Hepatocyte (in vitro differentiated cells): ENCODE measurements around the gene MAD1L1. TPM values are rescaled to one million over a fixed set of nuclear protein-coding genes. Genes with fewer than 3 reads are reported as not detected.

Experiments
- DNase-seq: peaks from one replicate; pipeline ENCODE4 v3.0.0-alpha.2; 2016; ENCODE audit warnings: low spot score
- H2AFZ ChIP-seq: fragments of 200-600 bp; sonication (generic); 2 replicates; pipeline ENCODE4 v1.6.0; 2016; ENCODE audit warnings: antibody characterized with exemption, mild to moderate bottlenecking
- H3K27ac ChIP-seq: fragments of 200-600 bp; sonication (generic); 2 replicates; pipeline ENCODE4 v1.5.1; 2016; ENCODE audit warnings: mild to moderate bottlenecking
- H3K27me3 ChIP-seq: fragments of 200-600 bp; sonication (generic); 2 replicates; pipeline ENCODE4 v1.6.1; 2016
- H3K36me3 ChIP-seq: fragments of 200-600 bp; sonication (generic); replicated peaks from 2 replicates; pipeline ENCODE4 v1.5.1; 2016; ENCODE audit warnings: low read depth; ENCODE audit not compliant: insufficient read depth
- H3K4me1 ChIP-seq: fragments of 200-600 bp; sonication (generic); 2 replicates; pipeline ENCODE4 v1.5.1; 2016; ENCODE audit warnings: mild to moderate bottlenecking, moderate library complexity; ENCODE audit not compliant: insufficient read depth
- H3K4me2 ChIP-seq: fragments of 200-600 bp; sonication (generic); 2 replicates; pipeline ENCODE4 v1.6.0; 2016
- H3K4me3 ChIP-seq: fragments of 200-600 bp; sonication (generic); 2 replicates; pipeline ENCODE4 v1.5.1; 2016; ENCODE audit warnings: mild to moderate bottlenecking
- H3K79me2 ChIP-seq: fragments of 200-600 bp; sonication (generic); 2 replicates; pipeline ENCODE4 v1.6.0; 2017; ENCODE audit warnings: mild to moderate bottlenecking
- H3K9me2 ChIP-seq: fragments of 200-600 bp; sonication (generic); replicated peaks from 2 replicates; pipeline ENCODE4 v1.6.0; 2017; ENCODE audit warnings: mild to moderate bottlenecking; ENCODE audit not compliant: insufficient read depth
- H3K9me3 ChIP-seq: fragments of 200-600 bp; sonication (generic); 2 replicates; pipeline ENCODE4 v1.5.1; 2016; ENCODE audit warnings: low read depth, mild to moderate bottlenecking
- H4K20me1 ChIP-seq: fragments of 200-600 bp; sonication (generic); 2 replicates; pipeline ENCODE4 v1.6.0; 2016; ENCODE audit warnings: mild to moderate bottlenecking; ENCODE audit not compliant: insufficient read depth, poor library complexity, severe bottlenecking
- EZH2 ChIP-seq: fragments of 200-600 bp; sonication (generic); IDR thresholded peaks from 2 replicates; pipeline ENCODE4 v1.6.1; 2016; ENCODE audit warnings: antibody characterized with exemption, mild to moderate bottlenecking, borderline replicate concordance
- EZH2phosphoT487 ChIP-seq: fragments of 200-600 bp; sonication (generic); IDR thresholded peaks from one replicate; pipeline ENCODE4 v1.6.1; 2018; ENCODE audit warnings: antibody characterized with exemption, mild to moderate bottlenecking, low read depth, moderate library complexity; ENCODE audit not compliant: unreplicated experiment, severe bottlenecking
- WGBS: methylation state at CpG from one replicate; pipeline ENCODE4 v1.1.6; 2016; ENCODE audit warnings: low lambda C conversion rate; ENCODE audit errors: missing lambda C conversion rate; 5-methylcytosine and 5-hydroxymethylcytosine counted together
- polyA plus RNA-seq: library from polyadenylated mRNA; unstranded; fragments of >200 nt; fragmentation: Nextera tagmentation; extraction: Ambion mirVana; gene quantifications from 2 replicates; pipeline ENCODE4 v1.2.1, GENCODE V29; 2016
- total RNA-seq: library from RNA; depleted of rRNA; stranded (reverse); fragments of >200 nt; gene quantifications from 2 replicates; pipeline ENCODE4 v1.2.3, GENCODE V29; 2014
- TF ChIP-seq, protein P1 (sequence below): fragments of 200-600 bp; sonication (generic); IDR thresholded peaks from 2 replicates; pipeline ENCODE4 v1.5.1; 2016; ENCODE audit warnings: antibody characterized with exemption, mild to moderate bottlenecking; ENCODE audit not compliant: poor library complexity

Gene MAD1L1
- total and polyA plus RNA-seq, 2 experiments from 2014 or later = 30.7 to 31.0 TPM

GRCh38 chr7:2266911-2267310 is 34.2 kb upstream of the MAD1L1 start:
- Histone ChIP-seq H3K36me3 (no peaks in the 10 kb centered on the region), H2AFZ (no peak overlapping the region), H3K27ac (no peak overlapping the region), H3K9me2 (no peaks in the 10 kb centered on the region), H3K4me1 (peaks cover 14% of the 10 kb centered on the region), H4K20me1 (no peaks in the 10 kb centered on the region), H3K79me2 (no peaks in the 10 kb centered on the region), H3K4me2 (no peak overlapping the region), H3K4me3 (no peak overlapping the region), H3K27me3 (no peaks in the 10 kb centered on the region), H3K9me3 (no peaks in the 10 kb centered on the region)
- DNase-seq = no peak
- WGBS = 60% methylated on average over 10 of the region's 10 CpGs
- no peak for TF ChIP-seq EZH2
- no peak for TF ChIP-seq EZH2phosphoT487
- TF ChIP-seq, protein P1, sequence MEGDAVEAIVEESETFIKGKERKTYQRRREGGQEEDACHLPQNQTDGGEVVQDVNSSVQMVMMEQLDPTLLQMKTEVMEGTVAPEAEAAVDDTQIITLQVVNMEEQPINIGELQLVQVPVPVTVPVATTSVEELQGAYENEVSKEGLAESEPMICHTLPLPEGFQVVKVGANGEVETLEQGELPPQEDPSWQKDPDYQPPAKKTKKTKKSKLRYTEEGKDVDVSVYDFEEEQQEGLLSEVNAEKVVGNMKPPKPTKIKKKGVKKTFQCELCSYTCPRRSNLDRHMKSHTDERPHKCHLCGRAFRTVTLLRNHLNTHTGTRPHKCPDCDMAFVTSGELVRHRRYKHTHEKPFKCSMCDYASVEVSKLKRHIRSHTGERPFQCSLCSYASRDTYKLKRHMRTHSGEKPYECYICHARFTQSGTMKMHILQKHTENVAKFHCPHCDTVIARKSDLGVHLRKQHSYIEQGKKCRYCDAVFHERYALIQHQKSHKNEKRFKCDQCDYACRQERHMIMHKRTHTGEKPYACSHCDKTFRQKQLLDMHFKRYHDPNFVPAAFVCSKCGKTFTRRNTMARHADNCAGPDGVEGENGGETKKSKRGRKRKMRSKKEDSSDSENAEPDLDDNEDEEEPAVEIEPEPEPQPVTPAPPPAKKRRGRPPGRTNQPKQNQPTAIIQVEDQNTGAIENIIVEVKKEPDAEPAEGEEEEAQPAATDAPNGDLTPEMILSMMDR = no peak

- no peak overlapping the region for H3K27ac ChIP-seq
- H3K4me1 ChIP-seq = no peaks in the 10 kb centered on the region
- H4K20me1 ChIP-seq = no peaks in the 10 kb centered on the region
- H3K9me3 ChIP-seq = no peaks in the 10 kb centered on the region
- H3K36me3 ChIP-seq = no peaks in the 10 kb centered on the region
- no peak overlapping the region for H2AFZ ChIP-seq
- 98% methylated on average over 22 of the region's 23 CpGs for WGBS
- no peak overlapping the region for H3K4me2 ChIP-seq
- no peak overlapping the region for H3K4me3 ChIP-seq
- no peaks in the 10 kb centered on the region for H3K9me2 ChIP-seq
- H3K27me3 ChIP-seq = no peaks in the 10 kb centered on the region
- no peaks in the 10 kb centered on the region for H3K79me2 ChIP-seq
- no peak for DNase-seq
- no peak for TF ChIP-seq EZH2phosphoT487
- TF ChIP-seq, protein P1 = no peak
- TF ChIP-seq EZH2 = no peak
These were observed 31.4 kb upstream of the MAD1L1 start for GRCh38 chr7:2264158-2264557.

DNA sequence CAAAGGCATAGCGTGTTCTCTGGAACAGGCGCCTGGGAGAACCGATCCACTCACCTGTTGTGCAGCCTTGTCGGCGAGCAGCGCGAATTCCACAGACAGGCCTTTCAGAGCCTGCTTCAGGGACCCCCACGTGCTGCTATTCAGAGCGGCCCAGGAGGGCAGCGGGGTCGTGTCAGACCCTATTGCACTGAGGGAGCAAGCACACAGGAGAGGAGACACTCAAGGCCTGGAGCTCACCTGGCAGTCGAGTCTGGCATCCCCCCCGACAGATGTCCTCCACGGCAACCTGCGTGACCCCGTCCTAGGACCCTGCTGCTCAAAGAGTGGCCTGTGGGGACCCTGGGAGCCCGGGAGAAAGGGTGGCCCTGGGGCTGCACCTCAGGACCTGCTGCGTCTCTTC is 30.4 kb upstream of the MAD1L1 start:
- H3K27ac ChIP-seq = no peak overlapping the region
- H2AFZ ChIP-seq = no peak overlapping the region
- H3K4me3 ChIP-seq = no peak overlapping the region
- H3K9me2 ChIP-seq = no peaks in the 10 kb centered on the region
- WGBS = 93% methylated on average over 18 of the region's 18 CpGs
- no peak for DNase-seq
- H3K4me1 ChIP-seq = no peaks in the 10 kb centered on the region
- H3K27me3 ChIP-seq = no peaks in the 10 kb centered on the region
- H3K9me3 ChIP-seq = no peaks in the 10 kb centered on the region
- H3K79me2 ChIP-seq = no peaks in the 10 kb centered on the region
- no peaks in the 10 kb centered on the region for H3K36me3 ChIP-seq
- TF ChIP-seq, protein P1 = no peak
- no peak for TF ChIP-seq EZH2phosphoT487
- no peak for TF ChIP-seq EZH2
- H3K4me2 ChIP-seq = no peak overlapping the region
- H4K20me1 ChIP-seq = no peaks in the 10 kb centered on the region

- TF ChIP-seq, protein P1 = no peak
- TF ChIP-seq EZH2phosphoT487 (no peak), EZH2 (no peak)
- Histone ChIP-seq H3K4me2 (no peak overlapping the region), H3K4me3 (no peak overlapping the region), H3K9me2 (no peaks in the 10 kb centered on the region), H3K79me2 (no peaks in the 10 kb centered on the region), H3K4me1 (no peaks in the 10 kb centered on the region), H2AFZ (no peak overlapping the region), H3K27me3 (no peaks in the 10 kb centered on the region), H3K9me3 (no peaks in the 10 kb centered on the region), H3K36me3 (no peaks in the 10 kb centered on the region), H3K27ac (no peak overlapping the region), H4K20me1 (no peaks in the 10 kb centered on the region)
- DNase-seq = no peak
- 94% methylated on average over 14 of the region's 14 CpGs for WGBS
These were observed 28.9 kb upstream of the MAD1L1 start for GRCh38 chr7:2261611-2262010.
